ENCODE results near the gene URB2. TPM values are rescaled to one million over a fixed set of nuclear protein-coding genes. Genes with fewer than 3 reads are reported as not detected.

URB2 gene
- total and polyA plus RNA-seq, 2 of the 13 experiments (the other 11 are each of a cell fraction or from before 2014, with no cell fraction given), result 4.0 to 17.6 TPM

DNA sequence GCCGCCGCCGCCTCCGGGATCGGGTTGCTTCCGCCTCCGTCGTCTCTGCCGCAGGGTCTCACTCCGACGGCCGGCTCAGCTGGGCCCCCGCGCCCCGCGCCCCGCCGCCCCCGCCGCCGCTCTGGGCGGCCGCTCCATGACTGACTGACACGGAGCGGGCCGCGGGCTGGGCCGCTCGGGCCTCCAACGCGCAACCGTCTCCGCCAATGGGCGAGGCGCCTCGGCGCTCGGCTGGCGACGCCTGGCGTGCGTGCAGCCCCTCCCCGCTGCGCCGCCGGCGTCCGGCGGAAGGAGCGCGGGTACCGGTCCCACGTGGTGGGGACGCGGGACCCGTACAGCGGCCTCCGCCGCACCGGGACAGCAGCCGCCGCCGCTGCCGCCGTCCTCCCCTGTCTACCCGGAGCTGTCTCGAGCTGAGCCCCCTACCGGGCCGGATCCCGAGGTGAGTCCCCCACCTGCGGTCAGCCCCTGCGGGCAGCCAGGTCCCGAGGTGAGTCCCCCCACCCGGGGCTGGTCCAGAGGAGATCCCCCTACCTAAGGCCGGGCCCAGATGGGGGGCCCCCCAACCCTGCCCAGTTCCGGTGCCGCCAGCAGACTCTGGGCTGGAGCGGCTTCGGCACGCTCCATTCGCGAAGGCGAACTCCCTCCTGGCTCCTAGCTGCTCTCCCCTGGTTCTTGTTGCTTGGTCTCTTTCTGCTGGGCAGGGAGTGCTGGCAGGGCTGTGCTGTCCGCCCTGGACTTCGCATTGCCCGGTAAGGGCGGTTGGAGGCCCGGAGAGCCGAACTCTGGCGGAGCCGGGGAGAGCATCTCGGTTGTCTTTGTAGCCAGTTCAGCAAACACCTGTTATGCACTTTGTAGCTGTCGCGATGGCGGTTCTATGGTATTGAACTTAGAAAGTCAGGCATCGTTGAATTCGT lies at the start of gene URB2, which contains the start of gene TAF5L (continued):
- TF ChIP-seq, protein P1, sequence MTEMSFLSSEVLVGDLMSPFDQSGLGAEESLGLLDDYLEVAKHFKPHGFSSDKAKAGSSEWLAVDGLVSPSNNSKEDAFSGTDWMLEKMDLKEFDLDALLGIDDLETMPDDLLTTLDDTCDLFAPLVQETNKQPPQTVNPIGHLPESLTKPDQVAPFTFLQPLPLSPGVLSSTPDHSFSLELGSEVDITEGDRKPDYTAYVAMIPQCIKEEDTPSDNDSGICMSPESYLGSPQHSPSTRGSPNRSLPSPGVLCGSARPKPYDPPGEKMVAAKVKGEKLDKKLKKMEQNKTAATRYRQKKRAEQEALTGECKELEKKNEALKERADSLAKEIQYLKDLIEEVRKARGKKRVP (CRISPR knock-in tag; IDR thresholded peaks at IDR 0.05), result no peak
- peak; percentile 24; the same call in 1 of the 2 replicates for TF ChIP-seq NFKB2 (CRISPR knock-in tag; IDR thresholded peaks at IDR 0.05; ENCODE audit: borderline replicate concordance)
- TF ChIP-seq, protein P2, sequence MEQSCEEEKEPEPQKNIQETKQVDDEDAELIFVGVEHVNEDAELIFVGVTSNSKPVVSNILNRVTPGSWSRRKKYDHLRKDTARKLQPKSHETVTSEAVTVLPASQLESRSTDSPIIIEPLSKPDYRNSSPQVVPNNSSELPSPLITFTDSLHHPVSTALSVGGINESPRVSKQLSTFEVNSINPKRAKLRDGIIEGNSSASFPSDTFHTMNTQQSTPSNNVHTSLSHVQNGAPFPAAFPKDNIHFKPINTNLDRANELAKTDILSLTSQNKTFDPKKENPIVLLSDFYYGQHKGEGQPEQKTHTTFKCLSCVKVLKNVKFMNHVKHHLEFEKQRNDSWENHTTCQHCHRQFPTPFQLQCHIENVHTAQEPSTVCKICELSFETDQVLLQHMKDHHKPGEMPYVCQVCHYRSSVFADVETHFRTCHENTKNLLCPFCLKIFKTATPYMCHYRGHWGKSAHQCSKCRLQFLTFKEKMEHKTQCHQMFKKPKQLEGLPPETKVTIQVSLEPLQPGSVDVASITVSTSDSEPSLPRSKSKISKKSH (CRISPR knock-in tag; IDR thresholded peaks at IDR 0.05; ENCODE audit: borderline replicate concordance), result peak; percentile 82
- no peak for TF ChIP-seq HOXD1 (CRISPR knock-in tag; IDR thresholded peaks at IDR 0.05)
- TF ChIP-seq ZNF331 (CRISPR knock-in tag; IDR thresholded peaks at IDR 0.05), result peak; percentile 28; the same call in 1 of the 2 replicates
- peak; percentile 82 for TF ChIP-seq HOXA5 (CRISPR knock-in tag; IDR thresholded peaks at IDR 0.05)
- TF ChIP-seq ZNF12 (CRISPR knock-in tag; IDR thresholded peaks at IDR 0.05), result no peak
- TF ChIP-seq KDM5A (IDR thresholded peaks at IDR 0.05; ENCODE audit: borderline replicate concordance, low read length), result peak; percentile 65; the same call in 1 of the 2 replicates
- peak; percentile 98 for TF ChIP-seq MYC (CRISPR knock-in tag; IDR thresholded peaks at IDR 0.05; ENCODE audit: borderline replicate concordance)
- no peak for TF ChIP-seq ZNF605 (CRISPR knock-in tag; IDR thresholded peaks at IDR 0.05)
- no peak for TF ChIP-seq CAMTA2 (CRISPR knock-in tag; IDR thresholded peaks at IDR 0.05; ENCODE audit: borderline replicate concordance)
- no peak for TF ChIP-seq ZSCAN22 (CRISPR knock-in tag; IDR thresholded peaks at IDR 0.05)
- TF ChIP-seq, protein P3, sequence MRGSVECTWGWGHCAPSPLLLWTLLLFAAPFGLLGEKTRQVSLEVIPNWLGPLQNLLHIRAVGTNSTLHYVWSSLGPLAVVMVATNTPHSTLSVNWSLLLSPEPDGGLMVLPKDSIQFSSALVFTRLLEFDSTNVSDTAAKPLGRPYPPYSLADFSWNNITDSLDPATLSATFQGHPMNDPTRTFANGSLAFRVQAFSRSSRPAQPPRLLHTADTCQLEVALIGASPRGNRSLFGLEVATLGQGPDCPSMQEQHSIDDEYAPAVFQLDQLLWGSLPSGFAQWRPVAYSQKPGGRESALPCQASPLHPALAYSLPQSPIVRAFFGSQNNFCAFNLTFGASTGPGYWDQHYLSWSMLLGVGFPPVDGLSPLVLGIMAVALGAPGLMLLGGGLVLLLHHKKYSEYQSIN (CRISPR knock-in tag; IDR thresholded peaks at IDR 0.05; ENCODE audit: borderline replicate concordance), result no peak
- no peak for TF ChIP-seq ZNF790 (CRISPR knock-in tag; IDR thresholded peaks at IDR 0.05; ENCODE audit: borderline replicate concordance)
- peak; percentile 73 for TF ChIP-seq NFYC (CRISPR knock-in tag; IDR thresholded peaks at IDR 0.05)
- TF ChIP-seq SMC3 (IDR thresholded peaks at IDR 0.05; ENCODE audit: low read length), result no peak
- TF ChIP-seq ZNF17 (CRISPR knock-in tag; IDR thresholded peaks at IDR 0.05), result no peak
- no peak for TF ChIP-seq ZNF224 (CRISPR knock-in tag; IDR thresholded peaks at IDR 0.05)
- TF ChIP-seq ZSCAN29 (CRISPR knock-in tag; conservative IDR thresholded peaks at IDR 0.05), result no peak
- no peak for TF ChIP-seq ZMYM3 (CRISPR knock-in tag; IDR thresholded peaks at IDR 0.05)
- TF ChIP-seq MEF2D (CRISPR knock-in tag; IDR thresholded peaks at IDR 0.05), result peak; percentile 67
- TF ChIP-seq, protein P4, sequence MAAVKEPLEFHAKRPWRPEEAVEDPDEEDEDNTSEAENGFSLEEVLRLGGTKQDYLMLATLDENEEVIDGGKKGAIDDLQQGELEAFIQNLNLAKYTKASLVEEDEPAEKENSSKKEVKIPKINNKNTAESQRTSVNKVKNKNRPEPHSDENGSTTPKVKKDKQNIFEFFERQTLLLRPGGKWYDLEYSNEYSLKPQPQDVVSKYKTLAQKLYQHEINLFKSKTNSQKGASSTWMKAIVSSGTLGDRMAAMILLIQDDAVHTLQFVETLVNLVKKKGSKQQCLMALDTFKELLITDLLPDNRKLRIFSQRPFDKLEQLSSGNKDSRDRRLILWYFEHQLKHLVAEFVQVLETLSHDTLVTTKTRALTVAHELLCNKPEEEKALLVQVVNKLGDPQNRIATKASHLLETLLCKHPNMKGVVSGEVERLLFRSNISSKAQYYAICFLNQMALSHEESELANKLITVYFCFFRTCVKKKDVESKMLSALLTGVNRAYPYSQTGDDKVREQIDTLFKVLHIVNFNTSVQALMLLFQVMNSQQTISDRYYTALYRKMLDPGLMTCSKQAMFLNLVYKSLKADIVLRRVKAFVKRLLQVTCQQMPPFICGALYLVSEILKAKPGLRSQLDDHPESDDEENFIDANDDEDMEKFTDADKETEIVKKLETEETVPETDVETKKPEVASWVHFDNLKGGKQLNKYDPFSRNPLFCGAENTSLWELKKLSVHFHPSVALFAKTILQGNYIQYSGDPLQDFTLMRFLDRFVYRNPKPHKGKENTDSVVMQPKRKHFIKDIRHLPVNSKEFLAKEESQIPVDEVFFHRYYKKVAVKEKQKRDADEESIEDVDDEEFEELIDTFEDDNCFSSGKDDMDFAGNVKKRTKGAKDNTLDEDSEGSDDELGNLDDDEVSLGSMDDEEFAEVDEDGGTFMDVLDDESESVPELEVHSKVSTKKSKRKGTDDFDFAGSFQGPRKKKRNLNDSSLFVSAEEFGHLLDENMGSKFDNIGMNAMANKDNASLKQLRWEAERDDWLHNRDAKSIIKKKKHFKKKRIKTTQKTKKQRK (IDR thresholded peaks at IDR 0.05; ENCODE audit: low read length), result no peak
